K562 (cell line): Measurements from ENCODE around the gene FBXO48. TPM values are rescaled to one million over a fixed set of nuclear protein-coding genes. Genes with fewer than 3 reads are reported as not detected.
A peak's percentile ranks its signal among the peaks of the same experiment; 100 is the strongest.

Experiments used
- ATF7 ChIP-seq: fragments of 450-650 bp; IDR thresholded peaks from 2 replicates; pipeline ENCODE4 v1.7.1; 2014; ENCODE audit warnings: mild to moderate bottlenecking, moderate library complexity
- CEBPB ChIP-seq: fragments of 450-650 bp; IDR thresholded peaks from 2 replicates; pipeline ENCODE4 v1.6.1; 2016; ENCODE audit warnings: missing genetic modification characterization, missing compliant biosample characterization
- DNMT1 ChIP-seq: fragments of 450-650 bp; IDR thresholded peaks from 2 replicates; pipeline ENCODE4 v1.6.1; 2016; ENCODE audit warnings: antibody characterized with exemption, mild to moderate bottlenecking
- E2F3 ChIP-seq: fragments of 250-450 bp; sonication (Bioruptor Pico); IDR thresholded peaks from 2 replicates; pipeline ENCODE4 v1.4.0; 2020; ENCODE audit warnings: mild to moderate bottlenecking
- GTF2E2 ChIP-seq: fragments of 200-800 bp; sonication (Bioruptor generic); IDR thresholded peaks from 2 replicates; pipeline ENCODE4 v1.6.1; 2016; ENCODE audit warnings: missing genetic modification characterization, missing compliant biosample characterization
- HNRNPUL1 ChIP-seq: fragments of 200-400 bp; formaldehyde crosslinking; IDR thresholded peaks from 2 replicates; pipeline ENCODE4 v1.6.1; 2017; ENCODE audit warnings: low read length
- SMARCB1 ChIP-seq: IDR thresholded peaks from 2 replicates; pipeline ENCODE4 v1.6.1; 2011; ENCODE audit warnings: improper control_type of control experiment, low read depth; ENCODE audit not compliant: insufficient read length
- SRSF1 ChIP-seq: fragments of 200-400 bp; formaldehyde crosslinking; IDR thresholded peaks from 2 replicates; pipeline ENCODE4 v1.6.1; 2017; ENCODE audit warnings: mild to moderate bottlenecking, low read depth, low read length, moderate library complexity
- XRCC5 ChIP-seq: fragments of 200-400 bp; formaldehyde crosslinking; IDR thresholded peaks from 2 replicates; pipeline ENCODE4 v1.6.1; 2017; ENCODE audit warnings: low read depth, mild to moderate bottlenecking, low read length
- ZBTB1 ChIP-seq: sonication (generic); formaldehyde crosslinking; IDR thresholded peaks from 2 replicates; pipeline ENCODE4 v1.8.1; 2023; ENCODE audit warnings: missing genetic modification reagents, low read depth, mild to moderate bottlenecking, borderline replicate concordance
- ZBTB17 ChIP-seq: fragments of 450-650 bp; formaldehyde crosslinking; IDR thresholded peaks from 2 replicates; pipeline ENCODE4 v1.4.0; 2020; ENCODE audit warnings: mild to moderate bottlenecking
- ZNF507 ChIP-seq: conservative IDR thresholded peaks from 2 replicates; pipeline ENCODE4 v1.6.1; 2017; ENCODE audit warnings: missing genetic modification characterization, missing compliant biosample characterization
- ZNF696 ChIP-seq: fragments of 250-450 bp; sonication (Bioruptor Pico); conservative IDR thresholded peaks from 2 replicates; pipeline ENCODE4 v1.4.0; 2020; ENCODE audit warnings: mild to moderate bottlenecking, moderate library complexity
- ZNF740 ChIP-seq, 3 experiments: fragments of 200-800 bp in 1 of 3; sonication (Bioruptor generic) in 1 of 3; sonication (generic) in 1 of 3; formaldehyde crosslinking in 1 of 3; IDR thresholded peaks; 2 replicates each; pipeline versions ENCODE4 v1.6.1 to v1.8.0; 2016 to 2022; ENCODE audit warnings: mild to moderate bottlenecking in 2 of 3, missing compliant biosample characterization in 2 of 3, missing genetic modification characterization in 2 of 3, missing genetic modification reagents in 1 of 3
- polyA plus RNA-seq, 8 experiments: library from polyadenylated mRNA; depleted of rRNA in 4 of 8; stranded (reverse) in 5 of 8; unstranded in 3 of 8; fragments of >200 nt; fragmentation: Nextera tagmentation in 2 of 8; fragmentation: Illumina TruSeq in 1 of 8; extraction: Ambion mirVana in 2 of 8; extraction: Trizol in 1 of 8; gene quantifications; 2 replicates each; pipeline versions ENCODE4 v1.2.1 to v1.2.3, GENCODE V29; 2011 to 2014; ENCODE audit warnings: inconsistent platforms in 1 of 8, missing spikeins in 1 of 8
- total RNA-seq, 7 experiments: library from RNA; depleted of rRNA in 6 of 7; stranded (reverse); fragments of >200 nt in 6 of 7; fragmentation: Illumina TruSeq in 2 of 7; extraction: Trizol in 2 of 7; gene quantifications; 2 replicates each; pipeline versions ENCODE4 v1.2.1 to v1.2.3, GENCODE V29; 2011 to 2021; ENCODE audit warnings: low replicate concordance in 1 of 7
- TF ChIP-seq, protein P1 (sequence below), 2 experiments: fragments of 450-650 bp in 1 of 2; sonication (generic) in 1 of 2; formaldehyde crosslinking in 1 of 2; IDR thresholded peaks; 2 replicates each; pipeline versions ENCODE4 v1.7.1 to v1.9.0; 2016 to 2022; ENCODE audit warnings: inconsistent platforms in 1 of 2, mild to moderate bottlenecking in 1 of 2, missing genetic modification reagents in 1 of 2
- TF ChIP-seq, protein P2 (sequence below): fragments of 250-450 bp; sonication (Bioruptor Pico); IDR thresholded peaks from 2 replicates; pipeline ENCODE4 v1.8.0; 2022; ENCODE audit warnings: moderate library complexity, mild to moderate bottlenecking, inconsistent platforms

Gene FBXO48
- total and polyA plus RNA-seq, 9 of the 15 experiments (the other 6 are each of a cell fraction or from before 2014, with no cell fraction given), result 0.36 to 1.8 (median 0.73) TPM

DNA sequence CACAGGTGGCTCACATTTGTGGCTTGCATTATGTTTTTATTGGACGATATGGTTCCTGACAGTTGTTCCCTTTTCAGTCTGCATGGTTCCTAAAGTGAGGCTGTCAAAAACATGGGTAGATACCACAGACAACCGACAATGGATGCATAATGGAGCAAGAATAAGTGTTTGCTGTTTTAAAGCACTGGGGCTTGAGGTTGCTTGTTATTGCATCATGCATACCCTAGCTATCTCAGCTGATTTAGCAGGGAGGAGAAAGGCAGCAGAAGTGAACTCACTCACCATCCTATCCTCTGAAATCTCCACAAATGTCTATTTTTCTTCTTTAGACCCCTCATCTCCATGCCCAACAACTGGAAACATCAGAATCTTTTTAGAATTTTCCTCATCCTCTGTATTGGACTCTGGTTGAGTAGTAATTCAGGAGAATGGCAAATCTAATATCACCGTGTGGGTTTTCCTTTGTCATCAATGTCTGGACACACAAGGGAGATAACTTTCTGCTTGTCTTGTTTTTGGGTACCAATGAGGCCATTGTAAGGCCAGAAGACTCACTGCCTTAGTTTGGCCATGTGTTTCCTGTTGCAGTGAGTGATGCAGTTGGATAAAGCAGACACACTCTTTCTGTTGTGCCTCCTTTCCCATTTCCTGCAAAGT, 46.7 kb downstream of the FBXO48 start (continued):
- TF ChIP-seq, protein P1, sequence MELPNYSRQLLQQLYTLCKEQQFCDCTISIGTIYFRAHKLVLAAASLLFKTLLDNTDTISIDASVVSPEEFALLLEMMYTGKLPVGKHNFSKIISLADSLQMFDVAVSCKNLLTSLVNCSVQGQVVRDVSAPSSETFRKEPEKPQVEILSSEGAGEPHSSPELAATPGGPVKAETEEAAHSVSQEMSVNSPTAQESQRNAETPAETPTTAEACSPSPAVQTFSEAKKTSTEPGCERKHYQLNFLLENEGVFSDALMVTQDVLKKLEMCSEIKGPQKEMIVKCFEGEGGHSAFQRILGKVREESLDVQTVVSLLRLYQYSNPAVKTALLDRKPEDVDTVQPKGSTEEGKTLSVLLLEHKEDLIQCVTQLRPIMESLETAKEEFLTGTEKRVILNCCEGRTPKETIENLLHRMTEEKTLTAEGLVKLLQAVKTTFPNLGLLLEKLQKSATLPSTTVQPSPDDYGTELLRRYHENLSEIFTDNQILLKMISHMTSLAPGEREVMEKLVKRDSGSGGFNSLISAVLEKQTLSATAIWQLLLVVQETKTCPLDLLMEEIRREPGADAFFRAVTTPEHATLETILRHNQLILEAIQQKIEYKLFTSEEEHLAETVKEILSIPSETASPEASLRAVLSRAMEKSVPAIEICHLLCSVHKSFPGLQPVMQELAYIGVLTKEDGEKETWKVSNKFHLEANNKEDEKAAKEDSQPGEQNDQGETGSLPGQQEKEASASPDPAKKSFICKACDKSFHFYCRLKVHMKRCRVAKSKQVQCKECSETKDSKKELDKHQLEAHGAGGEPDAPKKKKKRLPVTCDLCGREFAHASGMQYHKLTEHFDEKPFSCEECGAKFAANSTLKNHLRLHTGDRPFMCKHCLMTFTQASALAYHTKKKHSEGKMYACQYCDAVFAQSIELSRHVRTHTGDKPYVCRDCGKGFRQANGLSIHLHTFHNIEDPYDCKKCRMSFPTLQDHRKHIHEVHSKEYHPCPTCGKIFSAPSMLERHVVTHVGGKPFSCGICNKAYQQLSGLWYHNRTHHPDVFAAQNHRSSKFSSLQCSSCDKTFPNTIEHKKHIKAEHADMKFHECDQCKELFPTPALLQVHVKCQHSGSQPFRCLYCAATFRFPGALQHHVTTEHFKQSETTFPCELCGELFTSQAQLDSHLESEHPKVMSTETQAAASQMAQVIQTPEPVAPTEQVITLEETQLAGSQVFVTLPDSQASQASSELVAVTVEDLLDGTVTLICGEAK (IDR thresholded peaks at IDR 0.05), result no peak
- TF ChIP-seq, protein P1 (CRISPR knock-in tag; IDR thresholded peaks at IDR 0.05), result no peak
- TF ChIP-seq ZNF507 (tag) (no peak), ZNF740 (CRISPR knock-in tag; IDR thresholded peaks at IDR 0.05) (no peak), ZNF740 (tag; IDR thresholded peaks at IDR 0.05) (0 out of 4 replicates have a peak, but pooled peaks of 1 of the 2 experiments have one; percentile 35), GTF2E2 (no peak; the same call in 1 of the 2 replicates), SMARCB1 (no peak), E2F3 (CRISPR knock-in tag) (no peak), HNRNPUL1 (no peak), ZBTB17 (CRISPR knock-in tag) (peak; percentile 89), ZNF696 (CRISPR knock-in tag) (no peak), CEBPB (tag) (peak; percentile 97), SRSF1 (no peak), DNMT1 (no peak), ATF7 (peak; percentile 96), ZBTB1 (CRISPR knock-in tag) (no peak), XRCC5 (no peak)
- TF ChIP-seq, protein P2, sequence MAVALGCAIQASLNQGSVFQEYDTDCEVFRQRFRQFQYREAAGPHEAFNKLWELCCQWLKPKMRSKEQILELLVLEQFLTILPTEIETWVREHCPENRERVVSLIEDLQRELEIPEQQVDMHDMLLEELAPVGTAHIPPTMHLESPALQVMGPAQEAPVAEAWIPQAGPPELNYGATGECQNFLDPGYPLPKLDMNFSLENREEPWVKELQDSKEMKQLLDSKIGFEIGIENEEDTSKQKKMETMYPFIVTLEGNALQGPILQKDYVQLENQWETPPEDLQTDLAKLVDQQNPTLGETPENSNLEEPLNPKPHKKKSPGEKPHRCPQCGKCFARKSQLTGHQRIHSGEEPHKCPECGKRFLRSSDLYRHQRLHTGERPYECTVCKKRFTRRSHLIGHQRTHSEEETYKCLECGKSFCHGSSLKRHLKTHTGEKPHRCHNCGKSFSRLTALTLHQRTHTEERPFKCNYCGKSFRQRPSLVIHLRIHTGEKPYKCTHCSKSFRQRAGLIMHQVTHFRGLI (CRISPR knock-in tag), result peak; percentile 80; the same call in 1 of the 2 replicates
